Endodermal cell (in vitro differentiated cells): ENCODE data around the gene PRMT7. TPM values are rescaled to one million over a fixed set of nuclear protein-coding genes. Genes with fewer than 3 reads are reported as not detected.

ENCODE experiments used
- DNase-seq: peaks from one replicate; pipeline ENCODE4 v3.0.0-alpha.2; 2017
- H3K27ac ChIP-seq: 2 replicates; pipeline ENCODE4 v1.5.1; 2013; ENCODE audit warnings: mild to moderate bottlenecking, low read depth, low read length, moderate library complexity
- H3K27me3 ChIP-seq: 2 replicates; pipeline ENCODE4 v1.6.1; 2013; ENCODE audit warnings: mild to moderate bottlenecking, low read length, moderate library complexity; ENCODE audit not compliant: insufficient read depth, control insufficient read depth, poor library complexity, severe bottlenecking
- H3K36me3 ChIP-seq: 2 replicates; pipeline ENCODE4 v1.7.0; 2013; ENCODE audit warnings: mild to moderate bottlenecking, low read length, moderate library complexity; ENCODE audit not compliant: control insufficient read depth, insufficient read depth
- H3K4me1 ChIP-seq: one replicate; pipeline ENCODE4 v1.7.0; 2013; ENCODE audit warnings: low read length; ENCODE audit not compliant: control insufficient read depth, insufficient read depth
- H3K4me3 ChIP-seq: 2 replicates; pipeline ENCODE4 v1.5.1; 2013; ENCODE audit warnings: mild to moderate bottlenecking, low read length, moderate library complexity
- H3K9ac ChIP-seq: 2 replicates; pipeline ENCODE4 v1.6.1; 2013; ENCODE audit warnings: mild to moderate bottlenecking, low read length, moderate library complexity; ENCODE audit not compliant: poor library complexity, severe bottlenecking; ENCODE audit errors: extremely low read depth
- H3K9me3 ChIP-seq: 2 replicates; pipeline ENCODE4 v1.6.1; 2013; ENCODE audit warnings: mild to moderate bottlenecking, low read length, moderate library complexity; ENCODE audit not compliant: control insufficient read depth
- H3K27ac Mint-ChIP-seq: 2 replicates; pipeline ENCODE4 v1.8.0; 2020; ENCODE audit warnings: mixed read lengths
- H3K27me3 Mint-ChIP-seq: 2 replicates; pipeline ENCODE4 v1.8.0; 2021; ENCODE audit warnings: mild to moderate bottlenecking, mixed read lengths; ENCODE audit not compliant: insufficient read depth
- H3K36me3 Mint-ChIP-seq: 2 replicates; pipeline ENCODE4 v1.8.0; 2020; ENCODE audit warnings: low read depth, mixed read lengths
- H3K4me1 Mint-ChIP-seq: 2 replicates; pipeline ENCODE4 v1.8.0; 2020; ENCODE audit warnings: mixed read lengths
- H3K4me3 Mint-ChIP-seq: 2 replicates; pipeline ENCODE4 v1.8.0; 2020; ENCODE audit warnings: mild to moderate bottlenecking, moderate library complexity, mixed read lengths
- H3K9me3 Mint-ChIP-seq: 2 replicates; pipeline ENCODE4 v1.8.0; 2020; ENCODE audit warnings: mild to moderate bottlenecking, mixed read lengths
- CTCF ChIP-seq: fragments of 200-600 bp; sonication (generic); conservative IDR thresholded peaks from 2 replicates; pipeline ENCODE4 v1.5.0; 2021; ENCODE audit warnings: antibody characterized with exemption, mild to moderate bottlenecking
- WGBS, 2 experiments: methylation state at CpG; one replicate each; pipeline versions ENCODE4 v1.1.5 to v1.1.7; 2013; ENCODE audit warnings: missing lambda C conversion rate in 2 of 2, mixed read lengths in 1 of 2; ENCODE audit not compliant: insufficient coverage in 1 of 2, insufficient read length in 1 of 2; 5-methylcytosine and 5-hydroxymethylcytosine counted together
- total RNA-seq, 2 donors: library from RNA; stranded (reverse); fragmentation: NEBNext Ultra II Directional in 1 of 2; extraction: Animal tissue kit (Norgen Biotek cat#: 25700) in 1 of 2; gene quantifications; 2 replicates in 1 of 2; 3 replicates in 1 of 2; pipeline ENCODE4 v1.2.1, GENCODE V29; 2021

The PRMT7 gene
- total RNA-seq, 2 donors from 2014 or later: 63.9 to 68.5 TPM

GRCh38 chr16:68385371-68385770, 74.6 kb downstream of the PRMT7 start:
- DNase-seq: no peak
- H3K9me3 Mint-ChIP-seq: no peaks in the 10 kb centered on the region
- no peak overlapping the region for H3K27ac Mint-ChIP-seq
- peaks cover 11% of the 10 kb centered on the region for H3K4me1 ChIP-seq
- H3K36me3 ChIP-seq: no peaks in the 10 kb centered on the region
- H3K27me3 Mint-ChIP-seq: no peaks in the 10 kb centered on the region
- H3K9ac ChIP-seq: no peak overlapping the region
- no peak overlapping the region for H3K4me3 ChIP-seq
- no peak overlapping the region for H3K27ac ChIP-seq
- WGBS, 2 experiments: 81 to 83% methylated on average over 3 to 6 of the region's 6 CpGs
- peaks cover 56% of the 10 kb centered on the region for H3K4me1 Mint-ChIP-seq
- no peaks in the 10 kb centered on the region for H3K27me3 ChIP-seq
- H3K4me3 Mint-ChIP-seq: no peak overlapping the region
- H3K9me3 ChIP-seq: no peaks in the 10 kb centered on the region
- H3K36me3 Mint-ChIP-seq: no peaks in the 10 kb centered on the region
- TF ChIP-seq CTCF: no peak

- H3K4me1 Mint-ChIP-seq: peaks cover 56% of the 10 kb centered on the region
- no peak for TF ChIP-seq CTCF
- 91 to 98% methylated on average over 8 to 14 of the region's 14 CpGs for WGBS, 2 experiments
- no peaks in the 10 kb centered on the region for H3K9me3 Mint-ChIP-seq
- H3K27me3 Mint-ChIP-seq: no peaks in the 10 kb centered on the region
- DNase-seq: no peak
- no peak overlapping the region for H3K4me3 Mint-ChIP-seq
- Histone ChIP-seq H3K9ac (no peak overlapping the region), H3K4me1 (peaks cover 11% of the 10 kb centered on the region), H3K9me3 (no peaks in the 10 kb centered on the region), H3K27ac (no peak overlapping the region), H3K4me3 (no peak overlapping the region), H3K27me3 (no peaks in the 10 kb centered on the region), H3K36me3 (no peaks in the 10 kb centered on the region)
- H3K27ac Mint-ChIP-seq: no peak overlapping the region
- H3K36me3 Mint-ChIP-seq: no peaks in the 10 kb centered on the region
Measured at GRCh38 chr16:68386628-68387027, 75.8 kb downstream of the PRMT7 start.

GRCh38 chr16:68387301-68387700, 76.5 kb downstream of the PRMT7 start:
- H3K9ac ChIP-seq: no peak overlapping the region
- H3K27me3 ChIP-seq: no peaks in the 10 kb centered on the region
- WGBS, 2 experiments: 92 to 97% methylated on average over 6 to 9 of the region's 9 CpGs
- H3K27ac Mint-ChIP-seq: no peak overlapping the region
- H3K27ac ChIP-seq: no peak overlapping the region
- H3K9me3 Mint-ChIP-seq: no peaks in the 10 kb centered on the region
- H3K4me1 Mint-ChIP-seq: peaks cover 55% of the 10 kb centered on the region
- H3K36me3 Mint-ChIP-seq: no peaks in the 10 kb centered on the region
- H3K9me3 ChIP-seq: no peaks in the 10 kb centered on the region
- H3K36me3 ChIP-seq: no peaks in the 10 kb centered on the region
- peaks cover 11% of the 10 kb centered on the region for H3K4me1 ChIP-seq
- no peak for TF ChIP-seq CTCF
- no peak overlapping the region for H3K4me3 Mint-ChIP-seq
- H3K27me3 Mint-ChIP-seq: no peaks in the 10 kb centered on the region
- H3K4me3 ChIP-seq: no peak overlapping the region
- peak; percentile 91 for DNase-seq
